Nephron progenitor cell (in vitro differentiated cells): ENCODE data around the gene CNTF.

ENCODE experiments used
- DNase-seq: peaks from one replicate; pipeline ENCODE4 v3.0.0; 2021
- H3K27ac Mint-ChIP-seq: 2 replicates; pipeline ENCODE4 v1.8.0; 2021; ENCODE audit warnings: mild to moderate bottlenecking, moderate library complexity, mixed read lengths
- H3K27me3 Mint-ChIP-seq: 2 replicates; pipeline ENCODE4 v1.8.0; 2021; ENCODE audit warnings: mild to moderate bottlenecking, low read depth, mixed read lengths; ENCODE audit not compliant: poor library complexity
- H3K36me3 Mint-ChIP-seq: 2 replicates; pipeline ENCODE4 v1.8.0; 2021; ENCODE audit warnings: low read depth, mixed read lengths
- H3K4me1 Mint-ChIP-seq: 2 replicates; pipeline ENCODE4 v1.8.0; 2021; ENCODE audit warnings: mixed read lengths
- H3K4me3 Mint-ChIP-seq: 2 replicates; pipeline ENCODE4 v1.8.0; 2021; ENCODE audit warnings: mild to moderate bottlenecking, moderate library complexity, mixed read lengths
- H3K9me3 Mint-ChIP-seq: 2 replicates; pipeline ENCODE4 v1.8.0; 2021; ENCODE audit warnings: mild to moderate bottlenecking, moderate library complexity, mixed read lengths
- CTCF ChIP-seq: fragments of 200-600 bp; sonication (generic); IDR thresholded peaks from 2 replicates; pipeline ENCODE4 v1.5.0; 2021; ENCODE audit warnings: antibody characterized with exemption

The CNTF gene

DNA sequence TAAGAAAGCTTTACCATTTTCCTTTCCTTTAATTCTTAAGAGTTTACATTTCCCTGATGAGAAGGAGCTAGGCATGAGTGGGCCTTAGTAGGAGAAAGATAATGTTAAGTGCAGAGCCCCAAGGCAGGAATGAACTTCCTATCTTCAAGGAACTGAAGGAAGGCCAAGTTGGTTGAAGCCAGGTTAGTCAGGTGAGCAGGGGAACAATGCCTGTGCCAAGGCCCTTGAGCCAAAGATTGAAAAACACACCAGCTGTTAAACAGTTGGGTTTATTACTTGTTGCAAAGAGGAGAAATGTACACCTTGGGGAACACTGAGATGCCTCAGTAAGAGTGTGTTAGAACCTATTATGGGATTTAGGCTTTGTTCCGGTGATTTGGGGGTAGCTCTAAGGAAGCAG is 10.0 kb downstream of the CNTF start:
- H3K36me3 Mint-ChIP-seq: peaks cover 4% of the 10 kb centered on the region
- no peaks in the 10 kb centered on the region for H3K27me3 Mint-ChIP-seq
- TF ChIP-seq CTCF: no peak
- H3K4me3 Mint-ChIP-seq: no peak overlapping the region
- no peaks in the 10 kb centered on the region for H3K4me1 Mint-ChIP-seq
- H3K9me3 Mint-ChIP-seq: no peaks in the 10 kb centered on the region
- DNase-seq: no peak
- no peak overlapping the region for H3K27ac Mint-ChIP-seq

DNA sequence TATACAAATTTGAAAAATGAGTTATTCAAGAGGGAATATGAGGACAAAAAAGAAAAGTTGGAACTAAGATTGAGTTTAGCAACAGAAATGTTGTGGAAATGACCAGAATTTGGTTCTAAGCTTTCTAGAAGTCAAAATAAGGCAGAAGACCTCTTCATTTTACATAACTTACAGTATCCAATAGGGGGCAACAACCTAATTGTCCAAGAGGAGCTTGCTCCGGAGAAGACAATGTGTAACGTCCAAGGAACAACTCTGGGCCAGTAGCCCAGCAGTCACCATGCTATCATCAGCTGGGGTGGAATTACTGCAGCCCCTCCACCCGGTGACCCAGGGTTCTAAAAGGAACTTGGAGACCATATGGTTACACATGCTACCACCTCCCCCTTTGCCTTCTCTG is 14.1 kb downstream of the CNTF start:
- DNase-seq: no peak
- H3K4me1 Mint-ChIP-seq: no peaks in the 10 kb centered on the region
- no peaks in the 10 kb centered on the region for H3K9me3 Mint-ChIP-seq
- no peaks in the 10 kb centered on the region for H3K36me3 Mint-ChIP-seq
- no peak for TF ChIP-seq CTCF
- H3K4me3 Mint-ChIP-seq: no peak overlapping the region
- peaks cover 8% of the 10 kb centered on the region for H3K27me3 Mint-ChIP-seq
- H3K27ac Mint-ChIP-seq: no peak overlapping the region

GRCh38 chr11:58637371-58637770 is 14.9 kb downstream of the CNTF start:
- H3K9me3 Mint-ChIP-seq: no peaks in the 10 kb centered on the region
- H3K36me3 Mint-ChIP-seq: no peaks in the 10 kb centered on the region
- H3K27me3 Mint-ChIP-seq: peaks cover 15% of the 10 kb centered on the region
- TF ChIP-seq CTCF: no peak
- no peaks in the 10 kb centered on the region for H3K4me1 Mint-ChIP-seq
- DNase-seq: no peak
- H3K4me3 Mint-ChIP-seq: no peak overlapping the region
- no peak overlapping the region for H3K27ac Mint-ChIP-seq

DNA sequence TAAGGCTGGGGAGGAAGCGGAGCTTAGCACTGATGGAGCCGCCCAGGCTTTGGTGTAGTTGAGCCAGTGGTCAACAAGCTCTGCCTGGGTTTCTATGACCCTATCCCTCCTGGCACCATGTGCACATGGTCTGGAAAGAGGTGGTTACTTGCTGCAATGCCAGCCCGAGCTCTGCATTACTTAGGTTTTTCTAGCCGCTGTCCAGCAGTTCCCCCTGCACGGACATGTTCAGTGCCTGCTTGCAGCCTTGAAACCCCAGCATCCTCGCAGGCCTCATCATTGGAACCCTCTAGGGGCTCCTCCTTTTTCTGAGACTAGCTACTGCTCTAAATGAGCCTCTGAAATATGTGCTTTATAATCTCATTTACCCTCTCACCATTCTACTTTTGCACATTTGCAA is 16.6 kb downstream of the CNTF start:
- DNase-seq: no peak
- no peaks in the 10 kb centered on the region for H3K9me3 Mint-ChIP-seq
- no peak overlapping the region for H3K27ac Mint-ChIP-seq
- H3K27me3 Mint-ChIP-seq: peaks cover 20% of the 10 kb centered on the region
- no peak for TF ChIP-seq CTCF
- no peaks in the 10 kb centered on the region for H3K4me1 Mint-ChIP-seq
- H3K4me3 Mint-ChIP-seq: no peak overlapping the region
- H3K36me3 Mint-ChIP-seq: no peaks in the 10 kb centered on the region

DNA sequence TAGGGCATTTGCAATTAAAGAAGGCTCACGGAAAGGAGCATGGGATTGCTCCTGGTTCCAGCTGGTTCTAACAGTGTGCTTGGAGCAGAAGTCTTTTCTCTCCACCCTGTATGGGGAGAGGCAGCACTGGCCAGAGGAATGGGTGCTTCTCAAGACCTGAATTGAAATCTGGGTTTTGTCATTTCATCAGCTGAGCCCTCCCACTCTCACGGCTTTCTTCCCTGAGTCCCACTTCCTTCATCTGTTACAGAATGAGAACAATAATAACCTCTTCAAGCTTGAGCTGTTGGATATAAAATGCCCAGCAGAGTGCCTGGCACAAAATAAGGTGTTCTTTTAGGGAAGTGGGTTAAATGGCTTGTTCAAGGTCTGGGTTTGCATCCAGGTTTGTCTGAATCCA is 17.2 kb downstream of the CNTF start:
- Mint-ChIP-seq H3K27ac (no peak overlapping the region), H3K27me3 (peaks cover 20% of the 10 kb centered on the region), H3K4me3 (no peak overlapping the region), H3K4me1 (no peaks in the 10 kb centered on the region), H3K9me3 (peaks cover 2% of the 10 kb centered on the region), H3K36me3 (no peaks in the 10 kb centered on the region)
- TF ChIP-seq CTCF: no peak
- DNase-seq: no peak

DNA sequence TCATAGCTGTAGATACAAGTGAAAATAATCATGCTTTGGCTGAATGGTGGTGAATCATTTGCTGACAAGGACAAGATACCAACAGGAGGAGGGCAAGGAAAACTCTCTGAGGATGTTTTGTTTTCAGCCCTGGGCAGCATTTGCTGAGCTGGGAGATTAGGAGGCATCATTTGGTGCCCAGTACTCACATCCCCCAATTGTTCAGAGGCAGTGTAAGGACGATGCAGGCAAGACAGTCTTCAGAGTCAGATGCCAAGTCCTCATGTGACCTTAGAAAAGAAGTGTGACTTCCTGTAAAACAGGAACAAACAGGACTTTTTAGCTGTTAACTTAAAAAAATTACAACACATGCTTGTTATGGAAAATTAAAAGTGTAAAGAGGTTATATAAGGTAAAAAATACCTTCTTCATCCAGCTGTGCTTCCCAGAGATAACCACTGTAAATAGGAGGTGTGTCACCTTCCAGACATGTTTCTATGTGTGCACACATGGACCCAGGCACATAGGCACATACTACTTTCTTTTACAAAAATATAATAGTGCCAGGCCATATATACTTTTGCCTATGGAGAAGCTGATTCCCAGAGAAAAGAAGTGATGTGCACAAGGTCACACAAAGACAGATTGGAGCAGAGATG is 18.0 kb downstream of the CNTF start:
- no peak overlapping the region for H3K27ac Mint-ChIP-seq
- H3K27me3 Mint-ChIP-seq: peaks cover 20% of the 10 kb centered on the region
- DNase-seq: no peak
- no peaks in the 10 kb centered on the region for H3K4me1 Mint-ChIP-seq
- H3K9me3 Mint-ChIP-seq: peaks cover 10% of the 10 kb centered on the region
- H3K4me3 Mint-ChIP-seq: no peak overlapping the region
- no peak for TF ChIP-seq CTCF
- no peaks in the 10 kb centered on the region for H3K36me3 Mint-ChIP-seq
